NOMO-1 treated with DMSO at 0.1 percent for 48 hours (cell line): ENCODE measurements around the gene KRTAP2-4.
A peak's percentile ranks its signal among the peaks of the same experiment; 100 is the strongest.
"Not testable (repeated sequence)": the region's sequence is repeated elsewhere in the genome, so short reads cannot be mapped to it uniquely, and the experiment has no call there.

ENCODE experiments used
- DNase-seq: peaks from one replicate; lab custom pipeline; 2025; ENCODE audit not compliant: unreplicated experiment; lab: John Stamatoyannopoulos, UW

KRTAP2-4 gene

GRCh38 chr17:41065829-41066624 lies at the start of gene KRTAP2-4:
KRTAP2-4 (minus strand) TSS chr17:41065879; CDS start chr17:41065845, 34 bp downstream.
- peak; percentile 59 for DNase-seq

GRCh38 chr17:41111151-41111885 lies 45.6 kb upstream of the KRTAP2-4 start:
- no peak for DNase-seq

DNA sequence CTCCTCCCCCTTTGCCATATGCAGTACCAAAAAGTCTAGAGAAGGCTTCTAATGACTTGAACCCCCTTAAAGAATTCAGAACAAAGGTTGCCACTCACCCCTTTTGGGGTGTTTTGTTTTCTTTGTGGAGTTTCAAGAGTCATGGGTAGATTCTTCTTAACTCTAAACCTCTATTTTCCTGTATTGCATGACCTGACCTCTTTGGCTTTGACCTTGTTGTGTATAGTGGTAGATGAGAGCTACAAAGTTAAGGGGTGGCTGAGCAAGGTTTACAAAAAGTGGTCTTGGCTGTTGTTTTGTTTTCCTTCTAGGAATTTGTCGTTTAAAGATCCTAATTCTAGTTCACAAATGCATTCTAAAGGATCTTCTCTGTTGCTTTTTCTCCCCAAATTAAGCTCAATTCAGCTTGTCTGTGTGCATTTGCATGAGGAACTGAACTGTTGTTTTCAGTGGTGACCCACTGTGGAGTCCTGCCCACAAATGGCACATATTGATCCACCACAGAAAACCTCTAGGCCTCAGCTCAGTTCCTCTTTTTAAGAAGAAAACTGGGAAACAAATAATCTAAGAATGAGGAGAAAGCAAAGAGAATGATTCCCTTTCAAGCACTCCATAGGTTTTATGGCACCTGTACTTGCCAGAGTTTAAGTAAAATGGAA lies 43.2 kb upstream of the KRTAP2-4 start:
- DNase-seq: peak; percentile 26

GRCh38 chr17:41107941-41108450 lies 42.3 kb upstream of the KRTAP2-4 start:
- no peak for DNase-seq

GRCh38 chr17:41105347-41105746 lies 39.7 kb upstream of the KRTAP2-4 start, which contains the start of gene KRTAP4-9:
KRTAP4-9 (plus strand) TSS chr17:41105389; CDS start chr17:41105389, 0 bp downstream.
- not testable (repeated sequence) for DNase-seq

GRCh38 chr17:41104386-41105038 lies 38.8 kb upstream of the KRTAP2-4 start:
- DNase-seq: not testable (repeated sequence)

DNA sequence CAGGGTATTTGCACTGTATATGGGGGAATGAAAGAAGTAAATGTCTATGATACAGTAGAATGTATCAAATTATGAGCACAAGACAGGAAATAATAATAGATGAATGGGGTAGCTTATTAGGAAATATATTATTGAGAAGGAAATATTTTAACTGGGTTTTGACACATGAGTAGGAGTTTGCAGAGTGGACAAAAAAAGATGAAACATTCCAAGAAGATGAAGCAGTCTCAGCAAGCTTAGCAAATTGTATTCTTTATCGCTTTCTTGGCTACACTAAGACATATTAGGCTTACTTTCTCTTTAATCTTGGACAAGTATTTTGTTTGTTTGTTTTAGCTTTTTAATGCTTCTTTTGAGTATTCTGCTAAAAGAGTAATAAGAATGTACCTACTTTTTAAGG lies 38.2 kb upstream of the KRTAP2-4 start:
- no peak for DNase-seq

GRCh38 chr17:41101586-41102259 lies 36.0 kb upstream of the KRTAP2-4 start, which contains the start of gene KRTAP4-16:
KRTAP4-16 (minus strand) TSS chr17:41102209; CDS start chr17:41102209, 0 bp downstream.
- no peak for DNase-seq

DNA sequence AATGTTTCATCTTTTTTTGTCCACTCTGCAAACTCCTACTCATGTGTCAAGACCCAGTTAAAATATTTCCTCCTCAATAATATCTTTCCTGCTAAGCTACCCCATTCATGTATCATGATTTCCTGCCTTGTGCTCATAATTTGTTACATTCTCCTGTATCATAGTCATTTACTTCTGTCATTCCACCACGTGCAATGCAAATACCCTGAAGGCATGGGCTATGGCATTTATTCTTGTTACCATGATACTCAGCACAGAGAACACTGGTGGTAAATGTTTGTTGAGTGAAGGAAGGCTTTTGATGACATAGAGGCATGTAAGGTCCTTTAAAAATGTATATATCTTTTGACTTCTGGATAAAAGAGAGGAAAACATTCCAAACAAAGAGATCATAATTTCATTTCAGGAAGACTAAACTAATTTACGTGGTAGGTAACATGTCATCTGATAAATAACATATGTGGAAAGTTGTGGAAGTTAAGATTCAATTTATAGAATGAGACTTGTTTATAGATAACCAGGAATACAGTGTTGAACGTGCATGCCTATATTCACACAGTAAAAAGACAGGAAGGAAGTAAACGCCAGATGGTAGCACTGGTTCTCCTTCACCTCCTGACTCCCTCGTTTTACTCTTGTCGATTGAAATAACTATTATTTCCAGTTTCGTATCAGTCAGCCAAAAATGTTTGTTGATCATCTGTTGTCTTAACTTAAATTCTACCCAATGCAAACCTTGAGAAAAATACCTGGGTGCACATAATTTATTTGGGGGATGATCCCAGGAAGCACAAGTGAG lies 34.2 kb upstream of the KRTAP2-4 start:
- DNase-seq: not testable (repeated sequence)

DNA sequence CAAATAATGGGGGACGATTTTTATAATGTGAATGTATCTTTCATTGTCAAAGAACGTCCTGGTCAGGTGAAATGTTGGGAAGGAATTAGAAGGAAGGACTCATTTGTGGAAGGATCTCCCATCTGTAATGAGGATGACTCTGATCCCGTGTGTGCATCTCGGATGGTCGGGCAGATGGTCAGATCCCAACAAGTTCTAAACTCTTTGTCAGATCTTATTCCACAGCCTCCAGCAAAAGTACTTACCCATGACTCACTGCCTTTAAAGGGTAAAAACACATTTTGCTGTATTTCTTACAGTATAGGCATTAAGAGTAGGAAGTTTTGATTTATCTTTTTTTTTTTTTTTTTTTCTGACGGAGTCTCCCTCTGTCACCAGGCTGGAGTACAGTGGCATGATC lies 32.8 kb upstream of the KRTAP2-4 start:
- no peak for DNase-seq

DNA sequence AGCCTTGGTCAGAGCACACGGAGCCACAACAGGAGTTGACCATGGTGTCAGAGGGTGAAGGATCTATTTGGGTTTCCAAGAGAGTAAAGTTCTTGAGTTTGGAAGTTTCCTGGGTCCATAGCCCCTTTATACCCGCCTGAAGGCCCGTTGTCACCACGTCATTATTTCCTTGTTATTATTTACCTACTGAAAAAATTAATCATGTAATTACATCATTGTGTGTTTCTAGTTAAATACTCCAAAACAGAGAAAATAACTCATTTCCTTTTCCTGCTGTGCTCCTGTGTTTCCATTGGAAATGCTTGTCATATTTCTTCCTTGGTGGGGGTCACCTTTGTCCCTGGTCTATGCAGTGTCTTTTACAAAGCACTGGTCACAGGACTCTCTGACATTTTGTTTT lies 32.4 kb upstream of the KRTAP2-4 start, which contains the start of gene KRTAP4-8:
Gene KRTAP4-8 (minus strand): TSS at position 101 of the 400 bp plus-strand sequence. CDS start 58 bp downstream, at position 43.
- no peak for DNase-seq

DNA sequence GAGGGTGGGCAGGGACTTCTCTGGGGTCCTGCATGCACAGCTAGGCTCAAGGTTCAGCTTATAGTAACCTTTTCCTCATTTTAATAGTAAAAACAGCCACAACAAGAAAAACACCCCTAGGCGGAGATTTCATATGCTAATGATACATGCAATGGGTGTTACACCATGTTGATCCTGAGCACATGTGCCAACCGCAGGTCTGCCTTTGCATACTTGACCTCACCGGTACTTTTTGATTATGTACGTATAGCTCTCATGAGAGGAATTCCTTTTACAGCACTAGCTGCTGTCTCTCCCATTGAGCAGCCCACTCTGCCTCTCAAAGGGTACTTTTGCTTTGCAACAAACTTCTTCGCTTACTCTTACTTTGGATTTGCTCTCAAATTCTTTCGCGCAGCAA lies 30.4 kb upstream of the KRTAP2-4 start:
- DNase-seq: no peak

DNA sequence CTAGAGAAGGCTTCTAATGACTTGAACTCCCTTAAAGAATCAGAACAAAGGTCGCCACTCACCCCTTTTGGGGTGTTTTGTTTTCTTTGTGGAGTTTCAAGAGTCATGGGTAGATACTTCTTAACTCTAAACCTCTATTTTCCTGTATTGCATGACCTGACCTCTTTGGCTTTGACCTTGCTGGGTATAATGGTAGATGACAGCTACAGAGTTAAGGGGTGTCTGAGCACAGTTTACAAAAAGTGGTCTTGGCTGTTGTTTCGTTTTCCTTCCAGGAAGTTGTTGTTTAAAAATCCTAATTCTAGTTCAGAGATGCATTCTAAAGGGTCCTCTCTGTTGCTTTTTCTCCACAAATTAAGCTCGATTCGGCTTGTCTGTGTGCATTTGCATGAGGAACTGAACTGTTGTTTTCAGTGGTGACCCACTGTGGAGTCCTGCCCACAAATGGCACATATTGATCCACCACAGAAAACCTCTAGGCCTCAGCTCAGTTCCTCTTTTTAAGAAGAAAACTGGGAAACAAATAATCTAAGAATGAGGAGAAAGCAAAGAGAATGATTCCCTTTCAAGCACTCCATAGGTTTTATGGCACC lies 23.2 kb upstream of the KRTAP2-4 start:
- peak; percentile 20 for DNase-seq

GRCh38 chr17:41084100-41084856 lies 18.6 kb upstream of the KRTAP2-4 start, which contains the start of gene KRTAP4-7:
KRTAP4-7 (plus strand) TSS chr17:41084150; CDS start chr17:41084207, 57 bp downstream.
- DNase-seq: not testable (repeated sequence)

DNA sequence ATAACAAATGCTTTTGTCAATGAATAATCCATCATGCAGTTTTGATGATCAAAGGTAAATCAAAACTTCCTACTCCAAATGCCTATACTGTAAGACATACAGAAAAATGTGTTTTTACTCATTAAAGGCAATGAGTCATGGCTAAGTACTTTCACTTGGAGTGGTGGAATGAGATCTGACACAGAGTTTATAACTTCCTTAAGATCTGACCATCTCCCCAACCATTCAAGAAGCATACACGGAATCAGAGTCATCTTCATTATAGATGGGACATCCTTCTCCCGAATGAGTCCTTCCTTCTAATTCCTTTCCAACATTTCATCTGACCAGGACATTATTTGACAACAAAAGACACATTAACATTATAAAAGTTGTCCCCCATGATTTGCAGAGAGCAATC lies 17.7 kb upstream of the KRTAP2-4 start:
- not testable (repeated sequence) for DNase-seq

DNA sequence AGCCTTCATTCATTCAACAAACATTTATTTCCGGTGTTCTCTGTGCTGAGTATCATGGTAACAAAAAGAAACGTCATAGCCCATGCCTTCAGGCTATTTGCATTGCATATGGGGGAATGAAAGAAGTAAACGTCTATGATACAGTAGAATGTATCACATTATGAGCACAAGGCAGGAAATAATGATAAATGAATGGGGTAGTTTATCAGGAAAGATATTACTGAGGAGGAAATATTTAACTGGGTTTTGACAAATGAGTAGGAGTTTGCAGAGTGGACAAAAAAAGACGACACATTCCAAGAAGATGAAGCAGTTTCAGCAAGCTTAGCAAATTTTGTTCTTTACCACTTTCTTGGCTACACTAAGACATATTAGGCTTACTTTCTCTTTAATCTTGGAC lies 16.9 kb upstream of the KRTAP2-4 start:
- DNase-seq: no peak

DNA sequence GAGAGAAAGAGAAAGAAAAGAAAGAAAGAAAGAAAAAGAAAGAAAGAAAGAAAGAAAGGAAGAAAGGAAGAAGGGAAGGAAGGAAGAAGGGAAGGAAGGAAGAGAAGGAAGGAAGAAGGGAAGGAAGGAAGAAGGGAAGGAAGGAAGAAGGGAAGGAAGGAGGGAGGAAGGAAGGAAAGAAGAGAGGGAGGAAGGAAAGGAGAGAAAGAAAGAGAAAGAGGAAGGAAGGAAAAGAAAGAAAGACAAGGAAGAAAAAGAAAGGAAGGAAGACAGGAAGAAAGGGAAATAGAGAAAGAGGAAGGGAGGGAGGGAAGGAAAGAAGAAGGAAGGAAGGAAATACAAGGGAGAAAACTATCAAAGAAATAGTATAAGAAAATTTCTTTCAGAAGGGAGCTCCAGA lies 11.1 kb upstream of the KRTAP2-4 start:
- DNase-seq: no peak

DNA sequence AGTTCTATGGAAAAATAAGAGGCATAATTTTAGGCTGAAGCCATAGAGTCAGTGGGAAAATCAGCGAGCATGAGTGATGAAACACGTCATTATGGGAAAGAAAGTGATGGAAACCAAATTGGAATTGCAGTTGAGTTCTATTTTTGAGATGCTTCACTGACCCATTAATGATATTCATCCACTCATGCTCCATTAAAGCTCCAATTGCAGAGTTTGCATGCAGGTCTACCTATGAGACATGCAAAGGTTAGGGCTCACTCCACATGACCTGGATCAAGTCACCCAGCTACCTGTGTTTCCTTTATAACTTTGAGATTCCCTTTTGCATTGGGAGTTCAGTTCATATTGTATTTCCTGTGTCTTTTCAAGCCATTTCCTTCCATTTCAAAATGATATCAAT lies 8.0 kb upstream of the KRTAP2-4 start:
- DNase-seq: no peak
